RWPE2 (cell line): ENCODE data around the gene GOLM1.

Experiments used
- ATAC-seq: fragments of 200-7000 bp; cut with Tn5 transposase; 3 replicates; pipeline ENCODE4 v1.9.1; 2021; ENCODE audit warnings: low read depth
- DNase-seq: peaks from one replicate; pipeline ENCODE4 v3.0.0-alpha.2; 2020; ENCODE audit warnings: low spot score
- H3K27ac ChIP-seq: fragments of 450-650 bp; 2 replicates; pipeline ENCODE4 v1.5.1; 2017; ENCODE audit warnings: mild to moderate bottlenecking; ENCODE audit not compliant: poor library complexity, severe bottlenecking
- H3K27me3 ChIP-seq: fragments of 250-450 bp; sonication (Bioruptor Pico); 2 replicates; pipeline ENCODE4 v1.5.1; 2021; ENCODE audit warnings: mild to moderate bottlenecking, moderate library complexity; ENCODE audit not compliant: insufficient read depth, poor library complexity, severe bottlenecking
- H3K36me3 ChIP-seq: fragments of 250-450 bp; sonication (Bioruptor Pico); 2 replicates; pipeline ENCODE4 v1.5.1; 2020; ENCODE audit warnings: low read depth, mild to moderate bottlenecking, moderate library complexity
- H3K4me1 ChIP-seq: fragments of 250-450 bp; sonication (Bioruptor Pico); 2 replicates; pipeline ENCODE4 v1.5.1; 2021; ENCODE audit warnings: mild to moderate bottlenecking, moderate library complexity; ENCODE audit not compliant: insufficient read depth, poor library complexity, severe bottlenecking
- H3K4me3 ChIP-seq: fragments of 250-450 bp; sonication (Bioruptor Pico); 2 replicates; pipeline ENCODE4 v1.5.1; 2021; ENCODE audit warnings: mild to moderate bottlenecking, moderate library complexity; ENCODE audit not compliant: severe bottlenecking
- H3K9me3 ChIP-seq: fragments of 250-450 bp; sonication (Bioruptor Pico); 2 replicates; pipeline ENCODE4 v1.5.1; 2021; ENCODE audit warnings: mild to moderate bottlenecking, moderate library complexity; ENCODE audit not compliant: severe bottlenecking
- CTCF ChIP-seq: fragments of 450-650 bp; IDR thresholded peaks from one replicate; pipeline ENCODE4 v1.5.1; 2017; ENCODE audit warnings: mild to moderate bottlenecking, moderate library complexity; ENCODE audit not compliant: poor library complexity, severe bottlenecking

The GOLM1 gene

GRCh38 chr9:85995097-85995496 lies 104.3 kb downstream of the GOLM1 start:
- no peaks in the 10 kb centered on the region for H3K27me3 ChIP-seq
- no peak for TF ChIP-seq CTCF
- no peak overlapping the region for H3K27ac ChIP-seq
- DNase-seq (no peak), ATAC-seq (no peak)
- no peak overlapping the region for H3K4me3 ChIP-seq
- H3K9me3 ChIP-seq: no peaks in the 10 kb centered on the region
- H3K36me3 ChIP-seq: peaks cover 54% of the 10 kb centered on the region
- no peaks in the 10 kb centered on the region for H3K4me1 ChIP-seq

GRCh38 chr9:85994191-85994590 lies 105.2 kb downstream of the GOLM1 start:
- Histone ChIP-seq H3K27me3 (no peaks in the 10 kb centered on the region), H3K4me3 (no peak overlapping the region), H3K27ac (no peak overlapping the region), H3K9me3 (no peaks in the 10 kb centered on the region), H3K4me1 (no peaks in the 10 kb centered on the region), H3K36me3 (peaks cover 48% of the 10 kb centered on the region)
- no peak for TF ChIP-seq CTCF
- no peak for ATAC-seq
- no peak for DNase-seq

GRCh38 chr9:85987236-85987635 lies 112.1 kb downstream of the GOLM1 start:
- no peak for ATAC-seq
- DNase-seq: no peak
- TF ChIP-seq CTCF: no peak
- H3K9me3 ChIP-seq: no peaks in the 10 kb centered on the region
- H3K4me1 ChIP-seq: no peaks in the 10 kb centered on the region
- H3K36me3 ChIP-seq: peaks cover 31% of the 10 kb centered on the region
- H3K27me3 ChIP-seq: no peaks in the 10 kb centered on the region
- no peak overlapping the region for H3K4me3 ChIP-seq
- no peak overlapping the region for H3K27ac ChIP-seq

GRCh38 chr9:85984457-85984856 lies 114.9 kb downstream of the GOLM1 start:
- H3K4me1 ChIP-seq: no peaks in the 10 kb centered on the region
- TF ChIP-seq CTCF: no peak
- no peaks in the 10 kb centered on the region for H3K9me3 ChIP-seq
- H3K27me3 ChIP-seq: no peaks in the 10 kb centered on the region
- peaks cover 58% of the 10 kb centered on the region for H3K36me3 ChIP-seq
- no peak for ATAC-seq
- DNase-seq: no peak
- no peak overlapping the region for H3K4me3 ChIP-seq
- no peak overlapping the region for H3K27ac ChIP-seq

GRCh38 chr9:85981369-85981768 lies 118.0 kb downstream of the GOLM1 start:
- no peak for TF ChIP-seq CTCF
- Histone ChIP-seq H3K4me3 (no peak overlapping the region), H3K27me3 (no peaks in the 10 kb centered on the region), H3K36me3 (peaks cover 89% of the 10 kb centered on the region), H3K9me3 (no peaks in the 10 kb centered on the region), H3K27ac (no peak overlapping the region), H3K4me1 (no peaks in the 10 kb centered on the region)
- no peak for ATAC-seq
- DNase-seq: no peak
